GM19395 (cell line): Measurements from ENCODE around the gene ABRACL.

Experiments used
- ATAC-seq: cut with Tn5 transposase; IDR thresholded peaks from one replicate; pipeline ENCODE4 v1.9.1; 2021; ENCODE audit warnings: mild to moderate bottlenecking, moderate library complexity; ENCODE audit not compliant: unreplicated experiment

Gene ABRACL

GRCh38 chr6:139051396-139052060 is 23.0 kb downstream of the ABRACL start:
- ATAC-seq: no peak

- no peak for ATAC-seq
These were observed 24.8 kb downstream of the ABRACL start for GRCh38 chr6:139053382-139053781.

- ATAC-seq: no peak
These were observed 25.5 kb downstream of the ABRACL start for GRCh38 chr6:139054001-139054400.

GRCh38 chr6:139055709-139056108 is 27.2 kb downstream of the ABRACL start:
- no peak for ATAC-seq

- ATAC-seq: no peak
These were observed 29.5 kb downstream of the ABRACL start for GRCh38 chr6:139058029-139058428.

- ATAC-seq: no peak
These were observed 31.8 kb downstream of the ABRACL start for GRCh38 chr6:139060332-139060731.

GRCh38 chr6:139062932-139063646 is 34.5 kb downstream of the ABRACL start:
- no peak for ATAC-seq

GRCh38 chr6:139064981-139065665 is 36.6 kb downstream of the ABRACL start:
- no peak for ATAC-seq

- ATAC-seq: no peak
These were observed 37.5 kb downstream of the ABRACL start for GRCh38 chr6:139066080-139066479.

GRCh38 chr6:139068846-139069245 is 40.3 kb downstream of the ABRACL start:
- ATAC-seq: no peak

- no peak for ATAC-seq
These were observed 44.6 kb downstream of the ABRACL start for GRCh38 chr6:139073118-139073517.

GRCh38 chr6:139079018-139079417 is 50.5 kb downstream of the ABRACL start:
- ATAC-seq: no peak

- ATAC-seq: no peak
These were observed 51.8 kb downstream of the ABRACL start for GRCh38 chr6:139080255-139080920.

- no peak for ATAC-seq
These were observed 52.9 kb downstream of the ABRACL start for GRCh38 chr6:139081471-139081870.

GRCh38 chr6:139082370-139082769 is 53.8 kb downstream of the ABRACL start:
- no peak for ATAC-seq

GRCh38 chr6:139091826-139092225 is 63.3 kb downstream of the ABRACL start:
- ATAC-seq: no peak
